A549 treated with RU486 at 1 μM for 4 hours (cell line): ENCODE data around the gene TPH2. TPM values are rescaled to one million over a fixed set of nuclear protein-coding genes. Genes with fewer than 3 reads are reported as not detected.

Experiments
- total RNA-seq: library from RNA; stranded (reverse); fragments of 200-300 nt; extraction: Qiagen RNA extraction; gene quantifications from 5 replicates; pipeline ENCODE4 v1.2.3, GENCODE V29; 2022; ENCODE audit warnings: low read depth

The TPH2 gene
- total RNA-seq, result not detected in 5 replicates

GRCh38 chr12:71938728-71939385, at the start of gene TPH2:
Gene TPH2 (plus strand): TSS chr12:71938845. CDS start chr12:71938987, 142 bp downstream.

Other genes with a start within 250 kb of the TPH2 start
- gene RAB21, start 184.0 kb upstream of the TPH2 start, total RNA-seq, result 28.9 to 56.1 TPM (median 42.4 TPM) in 5 replicates
- gene TBC1D15, start 99.1 kb upstream of the TPH2 start, total RNA-seq, result 17.1 to 29.2 TPM (median 24.2 TPM) in 5 replicates